ENCODE results near the gene PDE6B. TPM values are rescaled to one million over a fixed set of nuclear protein-coding genes. Genes with fewer than 3 reads are reported as not detected.

The PDE6B gene
- polyA plus RNA-seq, 1 donor: 27.1 TPM

GRCh38 chr4:601612-602558 lies 23.5 kb upstream of the PDE6B start:
- peaks cover 6% of the 10 kb centered on the region for H3K27me3 ChIP-seq (ENCODE audit: control insufficient read depth, insufficient read depth, low read length)

GRCh38 chr4:602559-602942 lies 22.8 kb upstream of the PDE6B start:
- DNase-seq: peak; percentile 53 to 55
- no peak overlapping the region for H3K4me3 ChIP-seq (ENCODE audit: low read length)
- peaks cover 6% of the 10 kb centered on the region for H3K27me3 ChIP-seq (ENCODE audit: control insufficient read depth, insufficient read depth, low read length)
- H3K4me1 ChIP-seq (ENCODE audit: control insufficient read depth, insufficient read depth, low read length): no peaks in the 10 kb centered on the region
- H3K36me3 ChIP-seq (ENCODE audit: control insufficient read depth, insufficient read depth, low read length): no peaks in the 10 kb centered on the region
- H3K9me3 ChIP-seq (ENCODE audit: control insufficient read depth, low read depth, low read length): no peaks in the 10 kb centered on the region
- no peak overlapping the region for H3K27ac ChIP-seq (ENCODE audit: low read length)
- WGBS (ENCODE audit: insufficient coverage, low lambda C conversion rate): no CpG with 5 or more reads among the region's 8 CpGs

More at GRCh38 chr4:601612-602558, 23.5 kb upstream of the PDE6B start:
- no peaks in the 10 kb centered on the region for H3K9me3 ChIP-seq (ENCODE audit: control insufficient read depth, low read depth, low read length)
- no peak overlapping the region for H3K4me3 ChIP-seq (ENCODE audit: low read length)
- DNase-seq: no peak
- no peaks in the 10 kb centered on the region for H3K4me1 ChIP-seq (ENCODE audit: control insufficient read depth, insufficient read depth, low read length)
- no peaks in the 10 kb centered on the region for H3K36me3 ChIP-seq (ENCODE audit: control insufficient read depth, insufficient read depth, low read length)
- H3K27ac ChIP-seq (ENCODE audit: low read length): no peak overlapping the region
- WGBS (ENCODE audit: insufficient coverage, low lambda C conversion rate): no CpG with 5 or more reads among the region's 24 CpGs

- H3K27ac ChIP-seq (ENCODE audit: low read length): no peak overlapping the region
- H3K36me3 ChIP-seq (ENCODE audit: control insufficient read depth, insufficient read depth, low read length): no peaks in the 10 kb centered on the region
- DNase-seq: no peak
- H3K27me3 ChIP-seq (ENCODE audit: control insufficient read depth, insufficient read depth, low read length): peaks cover 6% of the 10 kb centered on the region
- H3K4me1 ChIP-seq (ENCODE audit: control insufficient read depth, insufficient read depth, low read length): no peaks in the 10 kb centered on the region
- 83% methylated on average over 1 of the region's 3 CpGs for WGBS (ENCODE audit: insufficient coverage, low lambda C conversion rate)
- H3K9me3 ChIP-seq (ENCODE audit: control insufficient read depth, low read depth, low read length): no peaks in the 10 kb centered on the region
- no peak overlapping the region for H3K4me3 ChIP-seq (ENCODE audit: low read length)
Measured at GRCh38 chr4:604131-604530, 21.2 kb upstream of the PDE6B start.

- peaks cover 2% of the 10 kb centered on the region for H3K27me3 ChIP-seq (ENCODE audit: control insufficient read depth, insufficient read depth, low read length)
- DNase-seq: no peak
- H3K4me1 ChIP-seq (ENCODE audit: control insufficient read depth, insufficient read depth, low read length): no peaks in the 10 kb centered on the region
Measured at GRCh38 chr4:605702-606425, 19.5 kb upstream of the PDE6B start.

GRCh38 chr4:608236-608635 lies 17.1 kb upstream of the PDE6B start:
- Histone ChIP-seq H3K36me3 (ENCODE audit: control insufficient read depth, insufficient read depth, low read length) (no peaks in the 10 kb centered on the region), H3K9me3 (ENCODE audit: control insufficient read depth, low read depth, low read length) (no peaks in the 10 kb centered on the region), H3K27me3 (ENCODE audit: control insufficient read depth, insufficient read depth, low read length) (no peaks in the 10 kb centered on the region), H3K4me3 (ENCODE audit: low read length) (no peak overlapping the region), H3K27ac (ENCODE audit: low read length) (no peak overlapping the region), H3K4me1 (ENCODE audit: control insufficient read depth, insufficient read depth, low read length) (no peaks in the 10 kb centered on the region)
- no CpG with 5 or more reads among the region's 7 CpGs for WGBS (ENCODE audit: insufficient coverage, low lambda C conversion rate)
- DNase-seq: no peak

More at GRCh38 chr4:605702-606425, 19.5 kb upstream of the PDE6B start:
- no peaks in the 10 kb centered on the region for H3K36me3 ChIP-seq (ENCODE audit: control insufficient read depth, insufficient read depth, low read length)
- H3K4me3 ChIP-seq (ENCODE audit: low read length): no peak overlapping the region
- H3K9me3 ChIP-seq (ENCODE audit: control insufficient read depth, low read depth, low read length): no peaks in the 10 kb centered on the region
- H3K27ac ChIP-seq (ENCODE audit: low read length): no peak overlapping the region
- WGBS (ENCODE audit: insufficient coverage, low lambda C conversion rate): 73% methylated on average over 3 of the region's 17 CpGs

- 100% methylated on average over 1 of the region's 8 CpGs for WGBS (ENCODE audit: insufficient coverage, low lambda C conversion rate)
- Histone ChIP-seq H3K36me3 (ENCODE audit: control insufficient read depth, insufficient read depth, low read length) (no peaks in the 10 kb centered on the region), H3K9me3 (ENCODE audit: control insufficient read depth, low read depth, low read length) (no peaks in the 10 kb centered on the region), H3K4me3 (ENCODE audit: low read length) (no peak overlapping the region), H3K27me3 (ENCODE audit: control insufficient read depth, insufficient read depth, low read length) (no peaks in the 10 kb centered on the region), H3K27ac (ENCODE audit: low read length) (no peak overlapping the region), H3K4me1 (ENCODE audit: control insufficient read depth, insufficient read depth, low read length) (no peaks in the 10 kb centered on the region)
- no peak for DNase-seq
Measured at GRCh38 chr4:609400-610050, 15.8 kb upstream of the PDE6B start.

GRCh38 chr4:610411-611261 lies 14.7 kb upstream of the PDE6B start:
- no peak overlapping the region for H3K4me3 ChIP-seq (ENCODE audit: low read length)
- H3K27ac ChIP-seq (ENCODE audit: low read length): no peak overlapping the region
- H3K36me3 ChIP-seq (ENCODE audit: control insufficient read depth, insufficient read depth, low read length): no peaks in the 10 kb centered on the region
- DNase-seq: peak; percentile 7 to 54
- H3K4me1 ChIP-seq (ENCODE audit: control insufficient read depth, insufficient read depth, low read length): no peaks in the 10 kb centered on the region
- H3K9me3 ChIP-seq (ENCODE audit: control insufficient read depth, low read depth, low read length): no peaks in the 10 kb centered on the region
- no peaks in the 10 kb centered on the region for H3K27me3 ChIP-seq (ENCODE audit: control insufficient read depth, insufficient read depth, low read length)
- WGBS (ENCODE audit: insufficient coverage, low lambda C conversion rate): 30% methylated on average over 1 of the region's 10 CpGs

GRCh38 chr4:612052-612748 lies 13.2 kb upstream of the PDE6B start:
- no peaks in the 10 kb centered on the region for H3K4me1 ChIP-seq (ENCODE audit: control insufficient read depth, insufficient read depth, low read length)
- no peak overlapping the region for H3K27ac ChIP-seq (ENCODE audit: low read length)
- no CpG with 5 or more reads among the region's 22 CpGs for WGBS (ENCODE audit: insufficient coverage, low lambda C conversion rate)
- no peaks in the 10 kb centered on the region for H3K36me3 ChIP-seq (ENCODE audit: control insufficient read depth, insufficient read depth, low read length)
- no peaks in the 10 kb centered on the region for H3K9me3 ChIP-seq (ENCODE audit: control insufficient read depth, low read depth, low read length)
- no peak for DNase-seq
- no peak overlapping the region for H3K4me3 ChIP-seq (ENCODE audit: low read length)
- no peaks in the 10 kb centered on the region for H3K27me3 ChIP-seq (ENCODE audit: control insufficient read depth, insufficient read depth, low read length)

- H3K27ac ChIP-seq (ENCODE audit: low read length): no peak overlapping the region
- no CpG with 5 or more reads among the region's 7 CpGs for WGBS (ENCODE audit: insufficient coverage, low lambda C conversion rate)
- H3K9me3 ChIP-seq (ENCODE audit: control insufficient read depth, low read depth, low read length): no peaks in the 10 kb centered on the region
- H3K36me3 ChIP-seq (ENCODE audit: control insufficient read depth, insufficient read depth, low read length): no peaks in the 10 kb centered on the region
- no peak for DNase-seq
- H3K4me3 ChIP-seq (ENCODE audit: low read length): no peak overlapping the region
- no peaks in the 10 kb centered on the region for H3K27me3 ChIP-seq (ENCODE audit: control insufficient read depth, insufficient read depth, low read length)
- no peaks in the 10 kb centered on the region for H3K4me1 ChIP-seq (ENCODE audit: control insufficient read depth, insufficient read depth, low read length)
Measured at GRCh38 chr4:612749-613125, 12.6 kb upstream of the PDE6B start.
